ENCODE measurements around the gene HRH2.

Gene HRH2

GRCh38 chr5:175710326-175710725, 52.5 kb downstream of the HRH2 start:
- no peaks in the 10 kb centered on the region for H4K20me1 ChIP-seq (ENCODE audit: insufficient read depth, low read length)
- no peaks in the 10 kb centered on the region for H3K4me1 ChIP-seq (ENCODE audit: low read length)
- H3K9ac ChIP-seq (ENCODE audit: low read length): no peak overlapping the region
- no peaks in the 10 kb centered on the region for H3K36me3 ChIP-seq (replicated peaks; ENCODE audit: low read depth, low read length)
- H2AFZ ChIP-seq (ENCODE audit: low read depth, low read length): no peak overlapping the region
- H3K27ac ChIP-seq (ENCODE audit: low read length): no peak overlapping the region
- H3K4me3 ChIP-seq (ENCODE audit: low read length): no peak overlapping the region
- TF ChIP-seq CTCF (IDR thresholded peaks at IDR 0.05; ENCODE audit: low read depth, low read length) (no peak), EZH2phosphoT487 (IDR thresholded peaks at IDR 0.05; ENCODE audit: low read depth) (no peak)
- H3K4me2 ChIP-seq (ENCODE audit: low read length): no peak overlapping the region
- no peaks in the 10 kb centered on the region for H3K9me3 ChIP-seq (ENCODE audit: insufficient read depth, low read length)
- H3K27me3 ChIP-seq (ENCODE audit: low read depth, low read length): peaks cover 42% of the 10 kb centered on the region
- no peaks in the 10 kb centered on the region for H3K79me2 ChIP-seq (ENCODE audit: low read length)

- Histone ChIP-seq H3K27ac (ENCODE audit: low read length) (no peak overlapping the region), H4K20me1 (ENCODE audit: insufficient read depth, low read length) (no peaks in the 10 kb centered on the region), H2AFZ (ENCODE audit: low read depth, low read length) (no peak overlapping the region), H3K9me3 (ENCODE audit: insufficient read depth, low read length) (no peaks in the 10 kb centered on the region), H3K27me3 (ENCODE audit: low read depth, low read length) (peaks cover 39% of the 10 kb centered on the region), H3K79me2 (ENCODE audit: low read length) (no peaks in the 10 kb centered on the region), H3K4me1 (ENCODE audit: low read length) (no peaks in the 10 kb centered on the region), H3K36me3 (replicated peaks; ENCODE audit: low read depth, low read length) (no peaks in the 10 kb centered on the region), H3K4me2 (ENCODE audit: low read length) (no peak overlapping the region), H3K4me3 (ENCODE audit: low read length) (no peak overlapping the region), H3K9ac (ENCODE audit: low read length) (no peak overlapping the region)
- TF ChIP-seq CTCF (IDR thresholded peaks at IDR 0.05; ENCODE audit: low read depth, low read length): no peak
These were observed 53.2 kb downstream of the HRH2 start for GRCh38 chr5:175711031-175711430.

- TF ChIP-seq EZH2phosphoT487 (IDR thresholded peaks at IDR 0.05; ENCODE audit: low read depth) (no peak), CTCF (IDR thresholded peaks at IDR 0.05; ENCODE audit: low read depth, low read length) (no peak)
- no peaks in the 10 kb centered on the region for H3K9me3 ChIP-seq (ENCODE audit: insufficient read depth, low read length)
- peaks cover 38% of the 10 kb centered on the region for H3K27me3 ChIP-seq (ENCODE audit: low read depth, low read length)
- no peaks in the 10 kb centered on the region for H3K36me3 ChIP-seq (replicated peaks; ENCODE audit: low read depth, low read length)
- H4K20me1 ChIP-seq (ENCODE audit: insufficient read depth, low read length): no peaks in the 10 kb centered on the region
- H2AFZ ChIP-seq (ENCODE audit: low read depth, low read length): no peak overlapping the region
- H3K9ac ChIP-seq (ENCODE audit: low read length): no peak overlapping the region
- no peaks in the 10 kb centered on the region for H3K4me1 ChIP-seq (ENCODE audit: low read length)
- H3K79me2 ChIP-seq (ENCODE audit: low read length): no peaks in the 10 kb centered on the region
- H3K27ac ChIP-seq (ENCODE audit: low read length): no peak overlapping the region
- H3K4me3 ChIP-seq (ENCODE audit: low read length): no peak overlapping the region
- H3K4me2 ChIP-seq (ENCODE audit: low read length): no peak overlapping the region
These were observed 53.8 kb downstream of the HRH2 start for GRCh38 chr5:175711472-175712312.

- Histone ChIP-seq H3K27ac (ENCODE audit: low read length) (no peak overlapping the region), H2AFZ (ENCODE audit: low read depth, low read length) (no peak overlapping the region), H3K4me1 (ENCODE audit: low read length) (no peaks in the 10 kb centered on the region), H3K4me2 (ENCODE audit: low read length) (no peak overlapping the region), H3K27me3 (ENCODE audit: low read depth, low read length) (peaks cover 38% of the 10 kb centered on the region), H3K4me3 (ENCODE audit: low read length) (no peak overlapping the region), H4K20me1 (ENCODE audit: insufficient read depth, low read length) (no peaks in the 10 kb centered on the region), H3K79me2 (ENCODE audit: low read length) (no peaks in the 10 kb centered on the region), H3K9me3 (ENCODE audit: insufficient read depth, low read length) (peaks cover 6% of the 10 kb centered on the region; the same call in 1 of the 2 replicates), H3K36me3 (replicated peaks; ENCODE audit: low read depth, low read length) (no peaks in the 10 kb centered on the region), H3K9ac (ENCODE audit: low read length) (no peak overlapping the region)
- TF ChIP-seq CTCF (IDR thresholded peaks at IDR 0.05; ENCODE audit: low read depth, low read length): no peak
These were observed 54.4 kb downstream of the HRH2 start for GRCh38 chr5:175712313-175712680.
